ENCODE data around the gene PODNL1.

DNA sequence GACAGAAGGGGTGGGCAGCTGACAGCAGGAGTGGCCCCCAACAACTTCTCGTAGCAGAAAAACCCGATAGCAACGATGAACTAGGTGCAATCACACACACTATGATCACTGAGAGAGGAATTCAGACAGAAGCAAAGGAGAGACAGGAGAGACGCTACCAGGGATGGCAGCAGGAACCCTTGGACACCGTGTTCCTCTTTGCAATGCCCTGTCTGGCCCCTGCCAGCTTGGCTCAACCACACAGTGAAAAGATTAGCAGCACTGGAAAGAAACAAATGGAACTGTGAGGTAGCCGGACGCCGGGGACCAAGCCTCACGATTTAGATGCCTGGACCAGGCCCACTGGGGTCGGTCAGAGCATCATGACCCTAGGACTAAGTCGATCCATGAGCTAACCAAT lies 37.7 kb upstream of the PODNL1 start:
- TF ChIP-seq CTCF (IDR thresholded peaks at IDR 0.05) (no peak), POLR2A (IDR thresholded peaks at IDR 0.05) (no peak), EP300 (IDR thresholded peaks at IDR 0.05) (no peak)
